ENCODE results near the gene CD3E.

- TF ChIP-seq CTCF (IDR thresholded peaks at IDR 0.05), result no peak
- no peak for TF ChIP-seq SIN3A (IDR thresholded peaks at IDR 0.05; ENCODE audit: borderline replicate concordance, insufficient read depth, low read depth, low read length)
These were observed 14.8 kb downstream of the CD3E start for GRCh38 chr11:118319337-118319707.

All from Panc1 (cell line).